Type B pancreatic cell (in vitro differentiated cells): Measurements from ENCODE around the gene BLOC1S3. TPM values are rescaled to one million over a fixed set of nuclear protein-coding genes. Genes with fewer than 3 reads are reported as not detected.

ENCODE experiments used
- DNase-seq: peaks from one replicate; pipeline ENCODE4 v3.0.0; 2021; ENCODE audit warnings: mixed read lengths; ENCODE audit not compliant: unreplicated experiment; ENCODE audit errors: extremely low spot score
- H3K27ac Mint-ChIP-seq: 2 replicates; pipeline ENCODE4 v1.8.0; 2021; ENCODE audit warnings: mild to moderate bottlenecking, mixed read lengths
- H3K27me3 Mint-ChIP-seq: 2 replicates; pipeline ENCODE4 v1.8.0; 2021; ENCODE audit warnings: mixed read lengths
- H3K36me3 Mint-ChIP-seq: 2 replicates; pipeline ENCODE4 v1.8.0; 2021; ENCODE audit warnings: mixed read lengths
- H3K4me1 Mint-ChIP-seq: one replicate; pipeline ENCODE4 v1.8.0; 2021; ENCODE audit warnings: mixed read lengths; ENCODE audit not compliant: unreplicated experiment
- H3K4me3 Mint-ChIP-seq: 2 replicates; pipeline ENCODE4 v1.8.0; 2021; ENCODE audit warnings: mild to moderate bottlenecking, mixed read lengths
- H3K9me3 Mint-ChIP-seq: 2 replicates; pipeline ENCODE4 v1.8.0; 2021; ENCODE audit warnings: mixed read lengths
- CTCF ChIP-seq: fragments of 200-600 bp; sonication (generic); conservative IDR thresholded peaks from 2 replicates; pipeline ENCODE4 v1.5.0; 2021; ENCODE audit warnings: antibody characterized with exemption, mild to moderate bottlenecking
- total RNA-seq: library from RNA; stranded (reverse); gene quantifications from 2 replicates; pipeline ENCODE4 v1.2.1, GENCODE V29; 2021; ENCODE audit warnings: low replicate concordance

Gene BLOC1S3
- total RNA-seq, 1 donor from 2014 or later = 10.2 TPM

DNA sequence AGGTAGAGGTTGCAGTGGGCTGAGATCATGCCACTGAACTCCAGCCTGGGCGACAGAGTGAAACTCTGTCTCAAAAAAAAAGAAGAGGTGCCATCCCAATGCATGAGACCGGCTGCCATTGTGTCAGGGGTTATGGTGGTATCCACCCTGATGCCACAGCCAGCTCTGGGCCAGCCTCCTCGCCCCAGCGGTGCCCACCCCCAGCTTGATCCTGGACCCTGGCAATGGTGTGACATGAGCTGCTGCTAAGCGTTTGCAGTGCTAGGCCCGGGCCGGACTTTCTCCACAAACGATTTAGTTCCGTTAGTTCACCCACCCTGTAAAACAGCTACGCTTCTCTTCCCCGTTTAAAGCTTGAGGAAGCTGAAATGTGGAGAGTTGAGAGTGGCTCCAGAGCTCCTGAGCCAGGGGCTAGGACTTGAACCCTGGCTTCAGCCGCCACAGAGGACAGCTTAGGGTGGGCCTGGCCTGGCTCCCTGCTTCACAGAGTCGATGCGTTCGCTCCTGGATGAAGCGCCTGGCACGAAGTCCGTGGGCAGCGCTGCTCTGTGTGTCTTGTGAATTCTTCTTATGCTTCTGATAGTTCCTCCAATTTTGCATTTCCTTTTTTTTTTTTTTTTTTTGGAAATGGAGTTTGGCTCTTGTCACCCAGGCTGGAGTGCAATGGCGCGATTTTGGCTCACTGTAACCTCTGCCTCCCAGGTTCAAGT, 43.3 kb upstream of the BLOC1S3 start:
- Mint-ChIP-seq H3K36me3 (no peaks in the 10 kb centered on the region), H3K4me3 (no peak overlapping the region), H3K27me3 (no peaks in the 10 kb centered on the region), H3K27ac (no peak overlapping the region), H3K9me3 (no peaks in the 10 kb centered on the region), H3K4me1 (peaks cover 33% of the 10 kb centered on the region)
- no peak for TF ChIP-seq CTCF
- no peak for DNase-seq

- H3K36me3 Mint-ChIP-seq = no peaks in the 10 kb centered on the region
- H3K27me3 Mint-ChIP-seq = no peaks in the 10 kb centered on the region
- no peaks in the 10 kb centered on the region for H3K9me3 Mint-ChIP-seq
- H3K4me3 Mint-ChIP-seq = peak overlapping the region; percentile 21
- no peak for TF ChIP-seq CTCF
- peaks cover 29% of the 10 kb centered on the region for H3K4me1 Mint-ChIP-seq
- H3K27ac Mint-ChIP-seq = peak overlapping the region; percentile 54
- no peak for DNase-seq
Measured at GRCh38 chr19:45136507-45137178, 41.9 kb upstream of the BLOC1S3 start.

GRCh38 chr19:45137179-45137761, 41.3 kb upstream of the BLOC1S3 start:
- H3K27ac Mint-ChIP-seq = peak overlapping the region; percentile 54
- peaks cover 29% of the 10 kb centered on the region for H3K4me1 Mint-ChIP-seq
- DNase-seq = no peak
- no peaks in the 10 kb centered on the region for H3K36me3 Mint-ChIP-seq
- peak overlapping the region; percentile 21 for H3K4me3 Mint-ChIP-seq
- no peaks in the 10 kb centered on the region for H3K9me3 Mint-ChIP-seq
- TF ChIP-seq CTCF = no peak
- H3K27me3 Mint-ChIP-seq = no peaks in the 10 kb centered on the region

DNA sequence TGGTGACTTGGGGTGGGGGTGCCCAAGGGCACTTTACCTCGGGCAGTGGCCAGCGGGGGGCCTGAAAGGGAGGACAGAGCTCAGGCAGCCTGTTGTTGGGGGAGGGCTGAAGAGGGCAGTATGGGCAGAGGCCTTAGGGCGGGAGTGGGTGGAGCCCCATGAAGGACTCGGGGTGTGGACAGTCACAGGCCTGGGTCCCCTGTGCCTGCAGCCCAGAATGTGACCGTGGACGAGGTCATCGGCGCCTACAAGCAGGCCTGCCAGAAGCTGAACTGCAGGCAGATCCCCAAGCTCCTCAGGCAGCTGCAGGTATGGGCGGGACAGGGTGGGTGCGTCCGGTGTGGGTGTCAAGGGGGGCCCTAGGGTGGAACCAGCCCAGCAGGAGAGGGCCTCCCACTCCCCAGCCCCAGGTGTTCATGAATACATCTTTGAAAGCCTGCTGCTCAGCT, 40.3 kb upstream of the BLOC1S3 start:
- peaks cover 4% of the 10 kb centered on the region for H3K36me3 Mint-ChIP-seq
- H3K27me3 Mint-ChIP-seq = no peaks in the 10 kb centered on the region
- DNase-seq = no peak
- peaks cover 29% of the 10 kb centered on the region for H3K4me1 Mint-ChIP-seq
- TF ChIP-seq CTCF = no peak
- H3K9me3 Mint-ChIP-seq = no peaks in the 10 kb centered on the region
- peak overlapping the region; percentile 54 for H3K27ac Mint-ChIP-seq
- peak overlapping the region; percentile 51 for H3K4me3 Mint-ChIP-seq

- peaks cover 4% of the 10 kb centered on the region for H3K36me3 Mint-ChIP-seq
- no peak for DNase-seq
- TF ChIP-seq CTCF = no peak
- H3K4me1 Mint-ChIP-seq = peaks cover 23% of the 10 kb centered on the region
- no peaks in the 10 kb centered on the region for H3K9me3 Mint-ChIP-seq
- no peak overlapping the region for H3K27ac Mint-ChIP-seq
- no peak overlapping the region for H3K4me3 Mint-ChIP-seq
- no peaks in the 10 kb centered on the region for H3K27me3 Mint-ChIP-seq
Measured at GRCh38 chr19:45139286-45140143, 39.1 kb upstream of the BLOC1S3 start.
